HUES48 (cell line): ENCODE measurements around the gene PODXL.

Experiments used
- H3K27ac ChIP-seq: one replicate; pipeline ENCODE4 v1.7.0; 2013; ENCODE audit warnings: low read depth, low read length, inconsistent platforms
- H3K27me3 ChIP-seq: 2 replicates; pipeline ENCODE4 v1.6.1; 2013; ENCODE audit warnings: mild to moderate bottlenecking, low read length; ENCODE audit not compliant: control insufficient read depth, insufficient read depth
- H3K36me3 ChIP-seq: 2 replicates; pipeline ENCODE4 v1.6.1; 2013; ENCODE audit warnings: low read length; ENCODE audit not compliant: control insufficient read depth, insufficient read depth
- H3K4me1 ChIP-seq: 2 replicates; pipeline ENCODE4 v1.6.1; 2013; ENCODE audit warnings: mild to moderate bottlenecking, low read length; ENCODE audit not compliant: control insufficient read depth, insufficient read depth
- H3K4me3 ChIP-seq: 2 replicates; pipeline ENCODE4 v1.5.1; 2013; ENCODE audit warnings: mild to moderate bottlenecking, low read depth, low read length
- H3K9ac ChIP-seq: 2 replicates; pipeline ENCODE4 v1.6.1; 2013; ENCODE audit warnings: mild to moderate bottlenecking, low read depth, low read length, moderate library complexity
- H3K9me3 ChIP-seq: 2 replicates; pipeline ENCODE4 v1.6.1; 2013; ENCODE audit warnings: low read length; ENCODE audit not compliant: control insufficient read depth, insufficient read depth

The PODXL gene

GRCh38 chr7:131563918-131564317 is 7.5 kb upstream of the PODXL start:
- H3K9ac ChIP-seq = no peak overlapping the region
- H3K27me3 ChIP-seq = no peaks in the 10 kb centered on the region
- no peak overlapping the region for H3K4me3 ChIP-seq
- peaks cover 5% of the 10 kb centered on the region for H3K4me1 ChIP-seq
- H3K36me3 ChIP-seq = no peaks in the 10 kb centered on the region
- no peak overlapping the region for H3K27ac ChIP-seq
- H3K9me3 ChIP-seq = no peaks in the 10 kb centered on the region

- Histone ChIP-seq H3K27ac (no peak overlapping the region), H3K36me3 (no peaks in the 10 kb centered on the region), H3K9ac (no peak overlapping the region), H3K9me3 (no peaks in the 10 kb centered on the region), H3K27me3 (no peaks in the 10 kb centered on the region), H3K4me3 (no peak overlapping the region), H3K4me1 (peaks cover 11% of the 10 kb centered on the region)
These were observed 6.5 kb upstream of the PODXL start for GRCh38 chr7:131562941-131563340.

- Histone ChIP-seq H3K9me3 (no peaks in the 10 kb centered on the region), H3K4me3 (no peak overlapping the region), H3K9ac (no peak overlapping the region), H3K36me3 (peaks cover 9% of the 10 kb centered on the region), H3K27ac (no peak overlapping the region), H3K4me1 (peaks cover 19% of the 10 kb centered on the region), H3K27me3 (no peaks in the 10 kb centered on the region)
These were observed 3.6 kb upstream of the PODXL start for GRCh38 chr7:131560061-131560460.

- Histone ChIP-seq H3K27ac (peak overlapping the region; percentile 96), H3K27me3 (no peaks in the 10 kb centered on the region), H3K4me1 (peaks cover 26% of the 10 kb centered on the region), H3K4me3 (peak overlapping the region; percentile 73), H3K9ac (peak overlapping the region; percentile 82), H3K9me3 (no peaks in the 10 kb centered on the region), H3K36me3 (peaks cover 31% of the 10 kb centered on the region)
These were observed 1.4 kb upstream of the PODXL start for GRCh38 chr7:131557652-131558385.

- peak overlapping the region; percentile 82 for H3K9ac ChIP-seq
- H3K27me3 ChIP-seq = no peaks in the 10 kb centered on the region
- H3K4me1 ChIP-seq = peaks cover 34% of the 10 kb centered on the region
- H3K9me3 ChIP-seq = no peaks in the 10 kb centered on the region
- H3K27ac ChIP-seq = peak overlapping the region; percentile 96
- peaks cover 38% of the 10 kb centered on the region for H3K36me3 ChIP-seq
- H3K4me3 ChIP-seq = peak overlapping the region; percentile 73
These were observed 652 bp upstream of the PODXL start for GRCh38 chr7:131556909-131557651.

- Histone ChIP-seq H3K27me3 (no peaks in the 10 kb centered on the region), H3K4me1 (peaks cover 47% of the 10 kb centered on the region), H3K9ac (peak overlapping the region; percentile 86), H3K9me3 (no peaks in the 10 kb centered on the region), H3K4me3 (peak overlapping the region; percentile 98), H3K27ac (peak overlapping the region; percentile 80), H3K36me3 (peaks cover 52% of the 10 kb centered on the region)
These were observed 826 bp downstream of the PODXL start for GRCh38 chr7:131555552-131556052.

- Histone ChIP-seq H3K27ac (peak overlapping the region; percentile 80), H3K36me3 (peaks cover 58% of the 10 kb centered on the region), H3K9ac (peak overlapping the region; percentile 86), H3K4me3 (peak overlapping the region; percentile 98), H3K27me3 (no peaks in the 10 kb centered on the region), H3K4me1 (peaks cover 52% of the 10 kb centered on the region), H3K9me3 (no peaks in the 10 kb centered on the region)
These were observed 1.4 kb downstream of the PODXL start for GRCh38 chr7:131554880-131555516.

- peak overlapping the region; percentile 98 for H3K4me3 ChIP-seq
- peaks cover 69% of the 10 kb centered on the region for H3K36me3 ChIP-seq
- no peaks in the 10 kb centered on the region for H3K27me3 ChIP-seq
- peaks cover 62% of the 10 kb centered on the region for H3K4me1 ChIP-seq
- peak overlapping the region; percentile 86; the same call in 1 of the 2 replicates for H3K9ac ChIP-seq
- no peaks in the 10 kb centered on the region for H3K9me3 ChIP-seq
- no peak overlapping the region for H3K27ac ChIP-seq
These were observed 2.5 kb downstream of the PODXL start for GRCh38 chr7:131553931-131554330.

- Histone ChIP-seq H3K9me3 (no peaks in the 10 kb centered on the region), H3K4me3 (peak overlapping the region; percentile 98), H3K36me3 (peaks cover 87% of the 10 kb centered on the region), H3K27ac (peak overlapping the region; percentile 19), H3K4me1 (peaks cover 64% of the 10 kb centered on the region), H3K27me3 (no peaks in the 10 kb centered on the region), H3K9ac (no peak overlapping the region)
These were observed 4.4 kb downstream of the PODXL start for GRCh38 chr7:131552053-131552452.

GRCh38 chr7:131550846-131551245 is 5.6 kb downstream of the PODXL start:
- Histone ChIP-seq H3K9ac (no peak overlapping the region), H3K36me3 (peaks cover 92% of the 10 kb centered on the region), H3K4me1 (peaks cover 72% of the 10 kb centered on the region), H3K27me3 (no peaks in the 10 kb centered on the region), H3K27ac (peak overlapping the region; percentile 23), H3K9me3 (no peaks in the 10 kb centered on the region), H3K4me3 (peak overlapping the region; percentile 22; the same call in 1 of the 2 replicates)
